Measurements from ENCODE around the gene SH3BP4. TPM values are rescaled to one million over a fixed set of nuclear protein-coding genes. Genes with fewer than 3 reads are reported as not detected.

Gene SH3BP4
- total RNA-seq, 4 donors from 2014 or later, result 29.1 to 57.8 (median 42.6) TPM

DNA sequence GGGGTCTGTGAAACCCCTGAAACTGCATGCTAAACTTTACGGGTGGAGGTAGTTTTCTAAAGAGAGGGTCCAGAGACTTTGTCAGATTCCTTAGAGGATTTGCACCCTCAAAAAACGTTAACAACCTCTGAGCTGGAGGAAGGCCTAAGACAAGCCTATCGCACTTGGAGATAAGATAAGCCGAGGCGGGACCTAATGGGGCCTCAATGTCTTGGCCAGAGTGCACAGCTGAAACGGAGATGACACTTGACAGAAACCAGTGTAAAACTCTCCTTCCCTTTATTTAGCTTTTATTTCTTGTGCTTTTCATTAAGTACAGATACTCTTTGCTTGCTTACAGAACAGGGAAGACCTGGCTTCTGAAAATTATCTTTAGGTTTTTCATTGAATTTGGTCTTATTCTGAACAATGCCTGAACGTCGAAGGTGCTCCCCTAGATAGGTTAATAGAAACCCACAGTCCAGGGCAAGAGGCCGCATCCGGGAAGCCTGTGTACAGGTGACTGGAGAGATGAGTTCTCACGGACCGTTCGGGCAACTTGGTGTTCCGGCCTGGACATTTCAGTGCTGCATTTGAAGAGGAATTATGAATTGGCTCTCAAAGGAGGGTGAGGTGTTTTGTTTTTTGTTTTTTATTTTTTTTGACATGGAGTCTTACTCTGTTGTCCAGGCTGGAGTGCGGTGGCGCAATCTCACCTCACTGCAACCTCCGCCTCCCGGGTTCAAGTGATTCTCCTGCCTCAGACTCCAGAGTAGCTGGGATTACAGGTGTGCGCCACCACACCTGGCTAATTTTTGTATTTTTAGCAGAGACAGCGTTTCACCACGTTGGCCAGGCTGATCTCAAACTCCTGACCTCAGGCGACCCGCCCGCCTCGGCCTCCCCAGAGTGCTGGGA, 49.7 kb downstream of the SH3BP4 start:
- DNase-seq (ENCODE audit: low spot score in 2 of 2), result no peak
- WGBS, 2 donors, result 84 to 89% methylated on average over 25 of the region's 25 CpGs
- H3K4me3 ChIP-seq (ENCODE audit: low read depth, poor library complexity, severe bottlenecking), result no peak overlapping the region
- intact Hi-C loops (cut with DNase I; ENCODE audit: low total_unique reads), result no loop called here
- TF ChIP-seq POLR2A (IDR thresholded peaks at IDR 0.05), result no peak
- TF ChIP-seq, protein P1, sequence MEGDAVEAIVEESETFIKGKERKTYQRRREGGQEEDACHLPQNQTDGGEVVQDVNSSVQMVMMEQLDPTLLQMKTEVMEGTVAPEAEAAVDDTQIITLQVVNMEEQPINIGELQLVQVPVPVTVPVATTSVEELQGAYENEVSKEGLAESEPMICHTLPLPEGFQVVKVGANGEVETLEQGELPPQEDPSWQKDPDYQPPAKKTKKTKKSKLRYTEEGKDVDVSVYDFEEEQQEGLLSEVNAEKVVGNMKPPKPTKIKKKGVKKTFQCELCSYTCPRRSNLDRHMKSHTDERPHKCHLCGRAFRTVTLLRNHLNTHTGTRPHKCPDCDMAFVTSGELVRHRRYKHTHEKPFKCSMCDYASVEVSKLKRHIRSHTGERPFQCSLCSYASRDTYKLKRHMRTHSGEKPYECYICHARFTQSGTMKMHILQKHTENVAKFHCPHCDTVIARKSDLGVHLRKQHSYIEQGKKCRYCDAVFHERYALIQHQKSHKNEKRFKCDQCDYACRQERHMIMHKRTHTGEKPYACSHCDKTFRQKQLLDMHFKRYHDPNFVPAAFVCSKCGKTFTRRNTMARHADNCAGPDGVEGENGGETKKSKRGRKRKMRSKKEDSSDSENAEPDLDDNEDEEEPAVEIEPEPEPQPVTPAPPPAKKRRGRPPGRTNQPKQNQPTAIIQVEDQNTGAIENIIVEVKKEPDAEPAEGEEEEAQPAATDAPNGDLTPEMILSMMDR (IDR thresholded peaks at IDR 0.05), result no peak

DNA sequence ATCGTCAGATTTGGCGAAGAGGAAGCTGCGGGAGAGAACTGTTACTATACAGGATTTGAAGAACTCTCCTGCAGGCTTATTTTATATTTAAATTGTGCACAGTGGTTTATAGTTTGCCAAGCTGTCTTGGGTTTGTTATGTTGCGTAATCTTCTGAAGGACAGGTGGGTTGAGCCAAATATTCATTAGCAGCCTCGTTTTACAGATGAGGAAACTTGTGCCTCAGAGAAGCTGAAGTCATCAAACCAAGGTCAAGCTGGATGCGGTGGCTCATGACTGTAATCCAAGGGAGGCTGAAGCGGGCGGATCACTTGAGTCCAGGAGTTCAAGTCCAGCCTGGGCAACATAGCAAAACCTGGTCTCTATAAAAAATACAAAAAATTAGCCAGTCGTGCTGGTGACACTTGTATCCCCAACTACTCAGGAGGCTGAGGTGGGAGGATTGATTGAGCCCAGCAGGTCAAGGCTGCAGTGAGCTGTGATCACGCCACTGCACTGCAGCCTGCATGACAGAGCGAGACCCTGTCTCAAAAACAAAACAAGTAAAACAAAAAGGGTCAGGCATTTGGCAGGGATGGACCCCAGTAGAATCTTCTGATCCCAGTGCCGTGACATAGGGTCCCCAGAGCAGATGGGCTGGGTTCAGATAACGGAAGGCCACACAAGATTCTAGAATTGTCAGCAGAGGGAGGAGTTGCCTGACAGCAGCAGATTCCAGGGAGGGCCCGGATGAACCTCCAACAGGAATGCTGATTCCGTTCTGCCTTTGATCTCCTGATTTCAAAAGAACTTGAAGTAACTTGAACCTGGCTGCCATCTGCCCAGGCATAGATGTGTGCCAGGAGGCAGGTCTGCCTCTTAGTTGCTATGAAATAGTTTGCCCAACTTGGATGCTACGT, 50.6 kb downstream of the SH3BP4 start:
- H3K4me3 ChIP-seq (ENCODE audit: low read depth, poor library complexity, severe bottlenecking), result no peak overlapping the region
- intact Hi-C loops (cut with DNase I; ENCODE audit: low total_unique reads), result no loop called here
- no peak for DNase-seq (ENCODE audit: low spot score in 2 of 2)
- TF ChIP-seq, protein P1 (IDR thresholded peaks at IDR 0.05), result no peak
- no peak for TF ChIP-seq POLR2A (IDR thresholded peaks at IDR 0.05)
- 65 to 71% methylated on average over 16 of the region's 16 CpGs for WGBS, 2 donors

DNA sequence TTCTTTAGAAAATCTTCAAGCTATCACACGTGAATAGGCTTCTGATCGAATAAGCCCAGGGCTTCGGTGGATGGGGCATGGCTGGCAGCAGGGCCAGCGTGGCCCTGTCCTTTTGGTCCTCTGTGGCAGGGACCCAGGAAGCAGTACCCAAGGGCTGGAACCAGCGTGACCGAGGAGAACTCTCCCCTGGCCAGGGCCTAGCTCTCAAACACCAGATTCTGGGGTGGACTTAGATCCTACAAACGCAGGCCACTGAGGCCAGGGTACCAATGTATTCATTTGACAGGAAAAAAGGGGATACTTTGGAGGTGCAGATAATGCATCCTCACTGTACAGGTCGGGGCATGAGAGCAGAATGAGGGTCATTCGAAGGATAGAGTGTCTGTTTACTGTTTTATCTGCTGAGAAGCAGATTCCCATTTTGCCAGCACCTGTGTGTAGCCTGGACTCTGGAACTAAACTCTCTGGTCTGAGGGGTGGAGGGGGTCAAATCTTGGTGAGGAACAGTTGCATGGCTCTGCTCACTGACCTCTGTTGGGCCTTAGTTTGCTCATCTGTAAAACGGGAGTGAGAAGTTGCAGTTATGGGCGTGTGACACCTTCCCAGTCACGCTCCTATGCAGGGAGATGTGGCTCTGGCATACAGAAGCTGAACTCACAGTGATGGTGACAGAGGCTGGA, 51.4 kb downstream of the SH3BP4 start:
- WGBS, 2 donors, result 74 to 80% methylated on average over 12 of the region's 12 CpGs
- no peak overlapping the region for H3K4me3 ChIP-seq (ENCODE audit: low read depth, poor library complexity, severe bottlenecking)
- intact Hi-C loops (cut with DNase I; ENCODE audit: low total_unique reads), result no loop called here
- DNase-seq (ENCODE audit: low spot score in 2 of 2), result no peak
- TF ChIP-seq, protein P1 (IDR thresholded peaks at IDR 0.05), result no peak
- no peak for TF ChIP-seq POLR2A (IDR thresholded peaks at IDR 0.05)

DNA sequence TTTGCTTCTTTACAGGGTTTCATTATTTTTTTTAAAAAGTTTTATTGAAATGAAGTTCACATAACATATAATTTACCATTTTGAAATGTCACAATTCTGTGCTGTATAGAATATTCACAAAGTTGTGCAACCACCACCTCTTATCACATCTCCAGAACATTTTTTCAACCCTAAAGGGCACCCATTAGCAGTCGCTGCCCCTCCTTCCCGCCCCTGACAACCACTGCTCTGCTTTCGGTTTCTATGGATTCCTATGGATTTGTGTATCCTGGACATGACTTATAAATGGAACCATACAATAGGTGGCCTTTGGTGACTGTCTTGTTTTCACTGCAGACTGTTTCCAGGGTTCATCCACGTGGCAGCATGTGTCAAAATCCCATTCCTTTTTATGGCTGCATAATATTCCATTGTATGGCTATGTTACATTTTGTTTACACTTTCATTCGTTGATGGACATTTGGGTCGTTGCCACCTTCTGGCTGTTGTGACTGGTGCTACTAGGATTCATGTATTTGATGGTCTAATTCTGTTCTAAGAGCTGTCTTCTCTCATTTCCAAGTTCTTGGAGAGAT, 52.6 kb downstream of the SH3BP4 start:
- intact Hi-C loops (cut with DNase I; ENCODE audit: low total_unique reads), result no loop called here
- TF ChIP-seq POLR2A (IDR thresholded peaks at IDR 0.05), result no peak
- TF ChIP-seq, protein P1 (IDR thresholded peaks at IDR 0.05), result no peak
- 85 to 88% methylated on average over 6 of the region's 6 CpGs for WGBS, 2 donors
- DNase-seq (ENCODE audit: low spot score in 2 of 2), result no peak
- no peak overlapping the region for H3K4me3 ChIP-seq (ENCODE audit: low read depth, poor library complexity, severe bottlenecking)

- TF ChIP-seq, protein P1 (IDR thresholded peaks at IDR 0.05), result no peak
- no peak for TF ChIP-seq POLR2A (IDR thresholded peaks at IDR 0.05)
- intact Hi-C loops (cut with DNase I; ENCODE audit: low total_unique reads), result no loop called here
- no peak for DNase-seq (ENCODE audit: low spot score in 2 of 2)
- 92 to 95% methylated on average over 5 of the region's 5 CpGs for WGBS, 2 donors
- H3K4me3 ChIP-seq (ENCODE audit: low read depth, poor library complexity, severe bottlenecking), result no peak overlapping the region
These were observed 53.2 kb downstream of the SH3BP4 start for GRCh38 chr2:235005023-235005422.
